Measurements from ENCODE around the gene UTF1. TPM values are rescaled to one million over a fixed set of nuclear protein-coding genes. Genes with fewer than 3 reads are reported as not detected.

Gene UTF1
- total and polyA plus RNA-seq, 2 experiments from 2014 or later = not detected

DNA sequence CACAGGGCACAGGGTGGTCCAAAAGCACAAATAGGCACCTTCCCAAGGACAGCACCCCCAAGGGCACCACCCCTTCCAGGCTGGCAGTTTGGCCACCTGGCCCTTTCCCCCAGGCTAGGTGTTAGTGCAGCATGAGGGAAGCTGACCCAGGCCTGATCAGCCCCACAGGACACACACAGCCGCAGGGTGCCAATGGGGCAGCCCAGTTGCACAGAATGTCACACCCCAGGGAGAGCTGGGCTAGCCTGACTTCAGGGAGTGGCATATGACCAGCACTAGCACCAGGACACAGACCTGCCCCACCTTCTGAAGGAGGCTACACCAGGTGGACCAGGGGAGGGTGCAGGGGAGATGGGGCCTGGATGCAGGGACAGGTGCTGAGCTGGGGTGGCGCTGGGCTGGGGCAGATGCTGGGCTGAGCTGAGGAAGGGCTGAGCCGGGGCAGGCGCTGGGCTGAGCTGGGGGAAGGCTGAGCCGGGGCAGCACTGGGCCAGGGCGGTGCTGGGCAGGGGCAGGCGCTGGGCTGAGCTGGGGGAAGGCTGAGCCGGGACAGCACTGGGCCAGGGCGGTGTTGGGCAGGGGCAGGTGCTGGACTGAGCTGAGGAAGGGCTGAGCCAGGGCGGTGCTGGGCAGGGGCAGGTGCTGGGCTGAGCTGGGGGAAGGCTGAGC lies 50.5 kb downstream of the UTF1 start:
- no peak for TF ChIP-seq CTCF (IDR thresholded peaks at IDR 0.05; ENCODE audit: low read depth, low read length)
- no peak for DNase-seq (ENCODE audit: low read depth in 1 of 2, low spot score in 1 of 2)
- Histone ChIP-seq H3K4me3 (no peak overlapping the region), H3K36me3 (peaks cover 20% of the 10 kb centered on the region), H3K27ac (no peak overlapping the region), H3K9me3 (ENCODE audit: low read depth) (no peaks in the 10 kb centered on the region), H3K27me3 (peaks cover 9% of the 10 kb centered on the region), H3K4me1 (ENCODE audit: low read depth) (peaks cover 25% of the 10 kb centered on the region)

DNA sequence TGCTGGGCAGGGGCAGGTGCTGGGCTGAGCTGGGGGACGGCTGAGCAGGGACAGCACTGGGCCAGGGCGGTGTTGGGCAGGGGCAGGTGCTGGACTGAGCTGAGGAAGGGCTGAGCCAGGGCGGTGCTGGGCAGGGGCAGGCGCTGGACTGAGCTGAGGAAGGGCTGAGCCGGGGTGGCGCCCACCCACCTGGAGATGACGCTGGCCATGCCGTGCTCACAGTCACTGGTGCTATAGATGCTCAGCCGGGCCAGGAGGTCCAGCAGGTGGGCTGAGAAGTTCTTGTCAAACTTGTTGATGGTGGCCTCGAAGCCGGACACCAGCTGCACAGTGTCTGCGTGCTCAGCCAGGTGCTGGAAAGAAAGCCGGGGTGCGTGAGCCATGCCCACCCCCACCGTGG lies 51.1 kb downstream of the UTF1 start:
- no peak overlapping the region for H3K4me3 ChIP-seq
- H3K36me3 ChIP-seq = peaks cover 20% of the 10 kb centered on the region
- peaks cover 20% of the 10 kb centered on the region for H3K4me1 ChIP-seq (ENCODE audit: low read depth)
- H3K9me3 ChIP-seq (ENCODE audit: low read depth) = no peaks in the 10 kb centered on the region
- DNase-seq (ENCODE audit: low read depth in 1 of 2, low spot score in 1 of 2) = no peak
- peaks cover 5% of the 10 kb centered on the region for H3K27me3 ChIP-seq
- H3K27ac ChIP-seq = no peak overlapping the region
- no peak for TF ChIP-seq CTCF (IDR thresholded peaks at IDR 0.05; ENCODE audit: low read depth, low read length)

Other genes starting within 250 kb of the UTF1 start
- gene ADGRA1, start 142.3 kb upstream of the UTF1 start, total RNA-seq = 0.24 and 0.28 TPM in 2 replicates
- 0.67 TPM in 1 of 2 replicates, not detected in the other for gene ADGRA1, start 142.3 kb upstream of the UTF1 start, polyA plus RNA-seq
- 14.4 and 33.9 TPM in 2 replicates for gene KNDC1, start 70.0 kb upstream of the UTF1 start, total RNA-seq
- 10.8 and 12.4 TPM in 2 replicates for gene KNDC1, start 70.0 kb upstream of the UTF1 start, polyA plus RNA-seq
- not detected in 2 replicates for gene VENTX, start 7.6 kb downstream of the UTF1 start, total RNA-seq
- not detected in 2 replicates for gene VENTX, start 7.6 kb downstream of the UTF1 start, polyA plus RNA-seq
- gene ADAM8, start 46.7 kb downstream of the UTF1 start, total RNA-seq = 2.8 and 6.9 TPM in 2 replicates
- gene ADAM8, start 46.7 kb downstream of the UTF1 start, polyA plus RNA-seq = 2.3 and 3.7 TPM in 2 replicates
- gene TUBGCP2, start 78.7 kb downstream of the UTF1 start, total RNA-seq = 70.2 and 70.8 TPM in 2 replicates
- gene TUBGCP2, start 78.7 kb downstream of the UTF1 start, polyA plus RNA-seq = 52.3 and 62.4 TPM in 2 replicates
- gene ZNF511, start 78.7 kb downstream of the UTF1 start, total RNA-seq = 53.7 and 67.1 TPM in 2 replicates
- gene ZNF511, start 78.7 kb downstream of the UTF1 start, polyA plus RNA-seq = 116 and 150 TPM in 2 replicates
- 9.8 and 16.3 TPM in 2 replicates for gene CALY, start 106.7 kb downstream of the UTF1 start, total RNA-seq
- gene CALY, start 106.7 kb downstream of the UTF1 start, polyA plus RNA-seq = 12.3 and 14.8 TPM in 2 replicates
- 0.35 and 2.3 TPM in 2 replicates for gene PRAP1, start 117.2 kb downstream of the UTF1 start, total RNA-seq
- 1.6 and 3.5 TPM in 2 replicates for gene PRAP1, start 117.2 kb downstream of the UTF1 start, polyA plus RNA-seq
- 20.0 and 58.1 TPM in 2 replicates for gene FUOM, start 127.8 kb downstream of the UTF1 start, total RNA-seq
- gene FUOM, start 127.8 kb downstream of the UTF1 start, polyA plus RNA-seq = 22.1 and 68.5 TPM in 2 replicates
- gene ECHS1, start 143.1 kb downstream of the UTF1 start, total RNA-seq = 111 and 159 TPM in 2 replicates
- gene ECHS1, start 143.1 kb downstream of the UTF1 start, polyA plus RNA-seq = 184 and 243 TPM in 2 replicates
- gene PAOX, start 149.0 kb downstream of the UTF1 start, total RNA-seq = 14.8 and 15.8 TPM in 2 replicates
- 18.2 and 20.1 TPM in 2 replicates for gene PAOX, start 149.0 kb downstream of the UTF1 start, polyA plus RNA-seq
- 35.3 and 65.1 TPM in 2 replicates for gene MTG1, start 163.9 kb downstream of the UTF1 start, total RNA-seq
- 83.1 and 123 TPM in 2 replicates for gene MTG1, start 163.9 kb downstream of the UTF1 start, polyA plus RNA-seq
- gene SPRN, start 194.4 kb downstream of the UTF1 start, total RNA-seq = 0.33 and 0.63 TPM in 2 replicates
- 1.8 and 2.3 TPM in 2 replicates for gene SPRN, start 194.4 kb downstream of the UTF1 start, polyA plus RNA-seq
- 0.74 and 5.6 TPM in 2 replicates for gene SCART1, start 223.7 kb downstream of the UTF1 start, total RNA-seq
- 0.89 and 1.8 TPM in 2 replicates for gene SCART1, start 223.7 kb downstream of the UTF1 start, polyA plus RNA-seq